WTC11 (cell line): ENCODE results near the gene PPP1R26. TPM values are rescaled to one million over a fixed set of nuclear protein-coding genes. Genes with fewer than 3 reads are reported as not detected.

Experiments used
- ATAC-seq: fragments of 200-7000 bp; cut with Tn5 transposase; 2 replicates; pipeline ENCODE4 v1.10.0; 2021; ENCODE audit warnings: mild to moderate bottlenecking, moderate library complexity
- CTCF ChIA-PET: fragments of 300-600 bp; sonication (Branson Sonifier 250); formaldehyde crosslinking; loops from one replicate; lab custom pipeline; 2021; ENCODE audit warnings: antibody characterized with exemption; lab: Charles Lee
- POLR2A ChIA-PET: fragments of 350-600 bp; sonication (Branson Sonifier 250); formaldehyde crosslinking; loops from one replicate; lab custom pipeline; 2021; ENCODE audit warnings: antibody characterized with exemption; lab: Charles Lee
- DNase-seq: peaks from one replicate; pipeline ENCODE4 v3.0.0; 2021; ENCODE audit warnings: low spot score
- H3K27ac Mint-ChIP-seq: 2 replicates; pipeline ENCODE4 v1.8.0; 2021; ENCODE audit warnings: mixed read lengths
- H3K27me3 Mint-ChIP-seq: 2 replicates; pipeline ENCODE4 v1.8.0; 2021; ENCODE audit warnings: low read depth, mild to moderate bottlenecking, moderate library complexity, mixed read lengths
- H3K36me3 Mint-ChIP-seq: 2 replicates; pipeline ENCODE4 v1.8.0; 2021; ENCODE audit warnings: mixed read lengths
- H3K4me1 Mint-ChIP-seq: 2 replicates; pipeline ENCODE4 v1.8.0; 2022; ENCODE audit warnings: mixed read lengths
- H3K4me3 Mint-ChIP-seq: 2 replicates; pipeline ENCODE4 v1.8.0; 2021; ENCODE audit warnings: mild to moderate bottlenecking, moderate library complexity, mixed read lengths
- H3K9me3 Mint-ChIP-seq: 2 replicates; pipeline ENCODE4 v1.8.0; 2021; ENCODE audit warnings: mixed read lengths
- HMGA2 ChIP-seq: fragments of 250-450 bp; sonication (Bioruptor Pico); IDR thresholded peaks from 2 replicates; pipeline ENCODE4 v1.4.0; 2021; ENCODE audit warnings: mild to moderate bottlenecking, moderate library complexity
- KAT7 ChIP-seq: sonication (generic); formaldehyde crosslinking; IDR thresholded peaks from 2 replicates; pipeline ENCODE4 v1.8.1; 2023; ENCODE audit warnings: missing genetic modification reagents, mild to moderate bottlenecking, borderline replicate concordance
- MYBL2 ChIP-seq: sonication (generic); formaldehyde crosslinking; IDR thresholded peaks from 2 replicates; pipeline ENCODE4 v1.8.1; 2023; ENCODE audit warnings: mild to moderate bottlenecking, moderate library complexity, missing genetic modification reagents
- NR1H2 ChIP-seq: sonication (generic); formaldehyde crosslinking; IDR thresholded peaks from 2 replicates; pipeline ENCODE4 v1.9.0; 2021; ENCODE audit warnings: mild to moderate bottlenecking, moderate library complexity, missing genetic modification reagents
- NR3C1 ChIP-seq: sonication (generic); formaldehyde crosslinking; conservative IDR thresholded peaks from 2 replicates; pipeline ENCODE4 v1.8.1; 2023; ENCODE audit warnings: low read depth, mild to moderate bottlenecking, missing genetic modification reagents
- PRRX2 ChIP-seq: fragments of 250-450 bp; sonication (Bioruptor Pico); IDR thresholded peaks from 2 replicates; pipeline ENCODE4 v1.8.0; 2021; ENCODE audit warnings: mild to moderate bottlenecking
- RORB ChIP-seq: fragments of 250-450 bp; sonication (Bioruptor Pico); IDR thresholded peaks from 2 replicates; pipeline ENCODE4 v1.9.0; 2021; ENCODE audit warnings: mild to moderate bottlenecking
- SMAD4 ChIP-seq: sonication (generic); formaldehyde crosslinking; IDR thresholded peaks from 2 replicates; pipeline ENCODE4 v1.8.0; 2022; ENCODE audit warnings: mild to moderate bottlenecking, missing genetic modification reagents
- SOX15 ChIP-seq: fragments of 250-450 bp; sonication (Bioruptor Pico); IDR thresholded peaks from 2 replicates; pipeline ENCODE4 v1.9.0; 2021; ENCODE audit warnings: mild to moderate bottlenecking
- TEAD1 ChIP-seq: sonication (generic); formaldehyde crosslinking; IDR thresholded peaks from 2 replicates; pipeline ENCODE4 v1.8.0; 2022; ENCODE audit warnings: mild to moderate bottlenecking, missing genetic modification reagents
- ZNF232 ChIP-seq: sonication (generic); formaldehyde crosslinking; IDR thresholded peaks from 2 replicates; pipeline ENCODE4 v1.8.0; 2022; ENCODE audit warnings: mild to moderate bottlenecking, missing genetic modification reagents
- ZNF416 ChIP-seq: fragments of 250-450 bp; sonication (Bioruptor Pico); IDR thresholded peaks from 2 replicates; pipeline ENCODE4 v1.9.0; 2021; ENCODE audit warnings: mild to moderate bottlenecking, inconsistent platforms
- total RNA-seq: library from RNA; stranded (reverse); gene quantifications from 3 replicates; pipeline ENCODE4 v1.2.3, GENCODE V29; 2021
- TF ChIP-seq, protein P1 (sequence below): fragments of 250-450 bp; sonication (Bioruptor Pico); IDR thresholded peaks from 2 replicates; pipeline ENCODE4 v1.9.0; 2021; ENCODE audit warnings: mild to moderate bottlenecking, borderline replicate concordance
- TF ChIP-seq, protein P2 (sequence below): sonication (generic); formaldehyde crosslinking; IDR thresholded peaks from 2 replicates; pipeline ENCODE4 v1.8.0; 2023; ENCODE audit warnings: missing genetic modification reagents
- TF ChIP-seq, protein P3 (sequence below): sonication (generic); formaldehyde crosslinking; IDR thresholded peaks from 2 replicates; pipeline ENCODE4 v1.8.1; 2022; ENCODE audit warnings: missing genetic modification reagents, borderline replicate concordance
- TF ChIP-seq, protein P4 (sequence below): sonication (generic); formaldehyde crosslinking; IDR thresholded peaks from 2 replicates; pipeline ENCODE4 v1.8.1; 2022; ENCODE audit warnings: mild to moderate bottlenecking, moderate library complexity, missing genetic modification reagents
- TF ChIP-seq, protein P5 (sequence below): sonication (generic); formaldehyde crosslinking; IDR thresholded peaks from 2 replicates; pipeline ENCODE4 v1.8.1; 2022; ENCODE audit warnings: low read depth, missing genetic modification reagents, borderline replicate concordance

The PPP1R26 gene
- total RNA-seq, 1 experiment from 2014 or later = 44.4 TPM

DNA sequence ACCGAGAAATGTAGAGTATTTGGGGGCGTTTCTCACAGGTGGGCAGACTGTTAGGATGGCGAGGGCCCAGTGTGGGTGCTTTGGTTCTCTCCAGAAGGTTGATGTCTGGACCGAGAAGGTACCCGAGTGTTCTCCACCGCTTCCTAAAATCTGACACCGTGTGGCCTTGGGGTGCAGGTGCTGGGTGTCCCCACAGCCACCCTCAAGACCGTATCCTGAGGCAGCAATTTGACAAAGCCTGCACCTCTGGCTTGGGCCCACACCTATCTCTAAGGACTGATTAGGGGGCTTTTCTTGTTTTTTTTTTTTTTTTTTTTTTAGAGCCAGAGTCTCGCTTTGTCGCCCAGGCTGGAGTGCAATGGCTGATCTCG, 1.3 kb downstream of the PPP1R26 start:
- no peaks in the 10 kb centered on the region for H3K9me3 Mint-ChIP-seq
- no peak for DNase-seq
- ATAC-seq = peak; percentile 12
- ChIA-PET POLR2A (interaction anchor here (1.3 kb wide), 1 partner anchor 13 kb away, joined by 3 read pairs; no protein-coding TSS in a partner anchor), CTCF (interaction anchor here (0.7 to 2.0 kb wide), 8 partner anchors 10 to 44 kb away, joined by 3 to 12 read pairs (median 9); a partner anchor contains a TSS)
- peaks cover 22% of the 10 kb centered on the region for H3K36me3 Mint-ChIP-seq
- H3K27ac Mint-ChIP-seq = no peak overlapping the region
- H3K4me1 Mint-ChIP-seq = peaks cover 16% of the 10 kb centered on the region; the same call in 1 of the 2 replicates
- TF ChIP-seq ZNF416 (CRISPR knock-in tag) = no peak
- TF ChIP-seq HMGA2 (CRISPR knock-in tag) = no peak
- no peak for TF ChIP-seq NR1H2 (CRISPR knock-in tag)
- TF ChIP-seq KAT7 = no peak
- TF ChIP-seq, protein P1, sequence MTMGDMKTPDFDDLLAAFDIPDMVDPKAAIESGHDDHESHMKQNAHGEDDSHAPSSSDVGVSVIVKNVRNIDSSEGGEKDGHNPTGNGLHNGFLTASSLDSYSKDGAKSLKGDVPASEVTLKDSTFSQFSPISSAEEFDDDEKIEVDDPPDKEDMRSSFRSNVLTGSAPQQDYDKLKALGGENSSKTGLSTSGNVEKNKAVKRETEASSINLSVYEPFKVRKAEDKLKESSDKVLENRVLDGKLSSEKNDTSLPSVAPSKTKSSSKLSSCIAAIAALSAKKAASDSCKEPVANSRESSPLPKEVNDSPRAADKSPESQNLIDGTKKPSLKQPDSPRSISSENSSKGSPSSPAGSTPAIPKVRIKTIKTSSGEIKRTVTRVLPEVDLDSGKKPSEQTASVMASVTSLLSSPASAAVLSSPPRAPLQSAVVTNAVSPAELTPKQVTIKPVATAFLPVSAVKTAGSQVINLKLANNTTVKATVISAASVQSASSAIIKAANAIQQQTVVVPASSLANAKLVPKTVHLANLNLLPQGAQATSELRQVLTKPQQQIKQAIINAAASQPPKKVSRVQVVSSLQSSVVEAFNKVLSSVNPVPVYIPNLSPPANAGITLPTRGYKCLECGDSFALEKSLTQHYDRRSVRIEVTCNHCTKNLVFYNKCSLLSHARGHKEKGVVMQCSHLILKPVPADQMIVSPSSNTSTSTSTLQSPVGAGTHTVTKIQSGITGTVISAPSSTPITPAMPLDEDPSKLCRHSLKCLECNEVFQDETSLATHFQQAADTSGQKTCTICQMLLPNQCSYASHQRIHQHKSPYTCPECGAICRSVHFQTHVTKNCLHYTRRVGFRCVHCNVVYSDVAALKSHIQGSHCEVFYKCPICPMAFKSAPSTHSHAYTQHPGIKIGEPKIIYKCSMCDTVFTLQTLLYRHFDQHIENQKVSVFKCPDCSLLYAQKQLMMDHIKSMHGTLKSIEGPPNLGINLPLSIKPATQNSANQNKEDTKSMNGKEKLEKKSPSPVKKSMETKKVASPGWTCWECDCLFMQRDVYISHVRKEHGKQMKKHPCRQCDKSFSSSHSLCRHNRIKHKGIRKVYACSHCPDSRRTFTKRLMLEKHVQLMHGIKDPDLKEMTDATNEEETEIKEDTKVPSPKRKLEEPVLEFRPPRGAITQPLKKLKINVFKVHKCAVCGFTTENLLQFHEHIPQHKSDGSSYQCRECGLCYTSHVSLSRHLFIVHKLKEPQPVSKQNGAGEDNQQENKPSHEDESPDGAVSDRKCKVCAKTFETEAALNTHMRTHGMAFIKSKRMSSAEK = no peak
- TF ChIP-seq ZNF232 (CRISPR knock-in tag) = no peak
- TF ChIP-seq, protein P2, sequence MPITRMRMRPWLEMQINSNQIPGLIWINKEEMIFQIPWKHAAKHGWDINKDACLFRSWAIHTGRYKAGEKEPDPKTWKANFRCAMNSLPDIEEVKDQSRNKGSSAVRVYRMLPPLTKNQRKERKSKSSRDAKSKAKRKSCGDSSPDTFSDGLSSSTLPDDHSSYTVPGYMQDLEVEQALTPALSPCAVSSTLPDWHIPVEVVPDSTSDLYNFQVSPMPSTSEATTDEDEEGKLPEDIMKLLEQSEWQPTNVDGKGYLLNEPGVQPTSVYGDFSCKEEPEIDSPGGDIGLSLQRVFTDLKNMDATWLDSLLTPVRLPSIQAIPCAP (CRISPR knock-in tag) = no peak
- TF ChIP-seq RORB (CRISPR knock-in tag) = no peak
- no peak for TF ChIP-seq SMAD4 (CRISPR knock-in tag)
- TF ChIP-seq, protein P3, sequence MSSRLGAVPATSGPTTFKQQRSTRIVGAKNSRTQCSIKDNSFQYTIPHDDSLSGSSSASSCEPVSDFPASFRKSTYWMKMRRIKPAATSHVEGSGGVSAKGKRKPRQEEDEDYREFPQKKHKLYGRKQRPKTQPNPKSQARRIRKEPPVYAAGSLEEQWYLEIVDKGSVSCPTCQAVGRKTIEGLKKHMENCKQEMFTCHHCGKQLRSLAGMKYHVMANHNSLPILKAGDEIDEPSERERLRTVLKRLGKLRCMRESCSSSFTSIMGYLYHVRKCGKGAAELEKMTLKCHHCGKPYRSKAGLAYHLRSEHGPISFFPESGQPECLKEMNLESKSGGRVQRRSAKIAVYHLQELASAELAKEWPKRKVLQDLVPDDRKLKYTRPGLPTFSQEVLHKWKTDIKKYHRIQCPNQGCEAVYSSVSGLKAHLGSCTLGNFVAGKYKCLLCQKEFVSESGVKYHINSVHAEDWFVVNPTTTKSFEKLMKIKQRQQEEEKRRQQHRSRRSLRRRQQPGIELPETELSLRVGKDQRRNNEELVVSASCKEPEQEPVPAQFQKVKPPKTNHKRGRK (CRISPR knock-in tag) = no peak
- no peak for TF ChIP-seq MYBL2 (CRISPR knock-in tag)
- TF ChIP-seq SOX15 (CRISPR knock-in tag) = no peak
- TF ChIP-seq, protein P4, sequence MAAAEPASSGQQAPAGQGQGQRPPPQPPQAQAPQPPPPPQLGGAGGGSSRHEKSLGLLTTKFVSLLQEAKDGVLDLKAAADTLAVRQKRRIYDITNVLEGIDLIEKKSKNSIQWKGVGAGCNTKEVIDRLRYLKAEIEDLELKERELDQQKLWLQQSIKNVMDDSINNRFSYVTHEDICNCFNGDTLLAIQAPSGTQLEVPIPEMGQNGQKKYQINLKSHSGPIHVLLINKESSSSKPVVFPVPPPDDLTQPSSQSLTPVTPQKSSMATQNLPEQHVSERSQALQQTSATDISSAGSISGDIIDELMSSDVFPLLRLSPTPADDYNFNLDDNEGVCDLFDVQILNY (CRISPR knock-in tag) = no peak
- TF ChIP-seq NR3C1 (CRISPR knock-in tag) = no peak
- TF ChIP-seq, protein P5, sequence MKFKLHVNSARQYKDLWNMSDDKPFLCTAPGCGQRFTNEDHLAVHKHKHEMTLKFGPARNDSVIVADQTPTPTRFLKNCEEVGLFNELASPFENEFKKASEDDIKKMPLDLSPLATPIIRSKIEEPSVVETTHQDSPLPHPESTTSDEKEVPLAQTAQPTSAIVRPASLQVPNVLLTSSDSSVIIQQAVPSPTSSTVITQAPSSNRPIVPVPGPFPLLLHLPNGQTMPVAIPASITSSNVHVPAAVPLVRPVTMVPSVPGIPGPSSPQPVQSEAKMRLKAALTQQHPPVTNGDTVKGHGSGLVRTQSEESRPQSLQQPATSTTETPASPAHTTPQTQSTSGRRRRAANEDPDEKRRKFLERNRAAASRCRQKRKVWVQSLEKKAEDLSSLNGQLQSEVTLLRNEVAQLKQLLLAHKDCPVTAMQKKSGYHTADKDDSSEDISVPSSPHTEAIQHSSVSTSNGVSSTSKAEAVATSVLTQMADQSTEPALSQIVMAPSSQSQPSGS = no peak
- no peak for TF ChIP-seq TEAD1 (CRISPR knock-in tag)
- TF ChIP-seq PRRX2 (CRISPR knock-in tag) = no peak
- H3K27me3 Mint-ChIP-seq = no peaks in the 10 kb centered on the region; the same call in 1 of the 2 replicates
- peak overlapping the region; percentile 66 for H3K4me3 Mint-ChIP-seq
